DMS79 treated with DMSO at 0.1 percent for 48 hours (cell line): ENCODE results near the gene PAX2.
"Not testable (repeated sequence)": the region's sequence is repeated elsewhere in the genome, so short reads cannot be mapped to it uniquely, and the experiment has no call there.

Experiments
- DNase-seq: peaks from one replicate; lab custom pipeline; 2025; lab: John Stamatoyannopoulos, UW

PAX2 gene

GRCh38 chr10:100744987-100745881 is at the start of gene PAX2:
Gene PAX2 (plus strand): TSS chr10:100745582. CDS start chr10:100746261, 679 bp downstream.
- DNase-seq = no peak

GRCh38 chr10:100696477-100696901 is 48.9 kb upstream of the PAX2 start:
- no peak for DNase-seq

- DNase-seq = no peak
Measured at GRCh38 chr10:100697070-100697469, 48.3 kb upstream of the PAX2 start.

GRCh38 chr10:100697631-100698030 is 47.8 kb upstream of the PAX2 start:
- DNase-seq = no peak

GRCh38 chr10:100701704-100702103 is 43.7 kb upstream of the PAX2 start:
- DNase-seq = not testable (repeated sequence)

- no peak for DNase-seq
Measured at GRCh38 chr10:100705139-100705538, 40.2 kb upstream of the PAX2 start.

- no peak for DNase-seq
Measured at GRCh38 chr10:100707261-100707848, 38.0 kb upstream of the PAX2 start.

GRCh38 chr10:100709146-100710082 is 36.0 kb upstream of the PAX2 start:
- no peak for DNase-seq

- DNase-seq = no peak
Measured at GRCh38 chr10:100710151-100710871, 35.1 kb upstream of the PAX2 start.

- no peak for DNase-seq
Measured at GRCh38 chr10:100713049-100713858, 32.1 kb upstream of the PAX2 start.

- DNase-seq = no peak
Measured at GRCh38 chr10:100713859-100714565, 31.4 kb upstream of the PAX2 start.

GRCh38 chr10:100714566-100714950 is 30.8 kb upstream of the PAX2 start:
- DNase-seq = no peak

- DNase-seq = no peak
Measured at GRCh38 chr10:100715101-100715444, 30.3 kb upstream of the PAX2 start.

GRCh38 chr10:100715445-100716385 is 29.7 kb upstream of the PAX2 start:
- no peak for DNase-seq

- no peak for DNase-seq
Measured at GRCh38 chr10:100717166-100717565, 28.2 kb upstream of the PAX2 start.

GRCh38 chr10:100718197-100718742 is 27.1 kb upstream of the PAX2 start:
- DNase-seq = no peak

GRCh38 chr10:100723180-100723579 is 22.2 kb upstream of the PAX2 start:
- DNase-seq = no peak

GRCh38 chr10:100723770-100724530 is 21.4 kb upstream of the PAX2 start:
- DNase-seq = no peak
